ENCODE data around the gene STAMBPL1. TPM values are rescaled to one million over a fixed set of nuclear protein-coding genes. Genes with fewer than 3 reads are reported as not detected.

The STAMBPL1 gene
- polyA plus RNA-seq, 1 of the 3 experiments (the other 2 are of a cell fraction) = 25.1 TPM

DNA sequence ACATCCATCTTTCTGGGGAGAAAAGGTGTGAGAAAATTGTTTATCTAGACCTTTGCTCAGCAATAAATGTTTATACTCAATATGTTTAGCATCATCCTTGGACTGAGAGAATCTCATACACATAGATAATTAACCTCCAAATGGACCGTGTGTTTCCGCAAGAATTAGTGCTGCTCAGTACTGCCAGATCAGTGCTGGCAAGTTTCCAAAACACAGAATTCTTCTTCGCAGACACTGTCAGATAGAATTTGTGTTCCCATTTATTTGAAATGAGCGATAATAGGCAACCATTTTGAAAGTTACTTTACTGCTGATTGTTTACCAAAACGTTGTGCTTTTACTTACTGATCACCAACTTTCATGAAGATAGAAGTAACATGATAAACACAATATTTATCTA is 33.7 kb downstream of the STAMBPL1 start:
- Histone ChIP-seq H3K27ac (ENCODE audit: low read depth in 2 of 2, low read length in 1 of 2) (peak overlapping the region; percentile 14 to 93; a peak in 3 of 4 replicates), H3K9me2 (no peaks in the 10 kb centered on the region), H3K36me3 (replicated peaks in 1 of 2; ENCODE audit: control insufficient read depth in 1 of 2, insufficient read depth in 2 of 2, low read length in 1 of 2) (peaks cover 51 to 56% of the 10 kb centered on the region in 2 experiments), H3K4me2 (no peak overlapping the region), H3K79me2 (ENCODE audit: insufficient read depth) (no peaks in the 10 kb centered on the region), H3K4me1 (ENCODE audit: control insufficient read depth in 1 of 2, insufficient read depth in 2 of 2, low read depth in 1 of 2, low read length in 1 of 2) (peaks cover 10 to 34% of the 10 kb centered on the region in 2 experiments; a peak in 3 of 4 replicates), H3K9me3 (no peaks in the 10 kb centered on the region), H3K9ac (no peak overlapping the region), H4K20me1 (ENCODE audit: insufficient read depth) (no peaks in the 10 kb centered on the region), H3K27me3 (ENCODE audit: insufficient read depth) (no peaks in the 10 kb centered on the region), H3F3A (replicated peaks; ENCODE audit: insufficient read depth) (peaks cover 12% of the 10 kb centered on the region), H3K4me3 (ENCODE audit: low read depth in 2 of 2, low read length in 1 of 2) (no peak overlapping the region), H2AFZ (ENCODE audit: low read depth) (no peak overlapping the region; the same call in 1 of the 2 replicates)
- ChIA-PET POLR2A (no interaction called here), CTCF (interaction anchor here (0.9 kb wide), 1 partner anchor 15 kb away, joined by 3 read pairs; no protein-coding TSS in a partner anchor)
- DNase-seq = peak; percentile 20
- 20% methylated on average over 5 of the region's 5 CpGs for WGBS (ENCODE audit: low lambda C conversion rate)
- no peak for TF ChIP-seq FOSL2 (IDR thresholded peaks at IDR 0.05; ENCODE audit: borderline replicate concordance, low read depth)
- TF ChIP-seq YY1 (IDR thresholded peaks at IDR 0.05; ENCODE audit: low read depth) = peak; percentile 59; the same call in 1 of the 2 replicates
- no peak for TF ChIP-seq FOXJ3 (CRISPR knock-in tag; IDR thresholded peaks at IDR 0.05)
- no peak for TF ChIP-seq FOXM1 (IDR thresholded peaks at IDR 0.05; ENCODE audit: low read depth)
- peak; percentile 30 for TF ChIP-seq CHD2 (IDR thresholded peaks at IDR 0.05; ENCODE audit: low read length, partially characterized antibody)
- peak; percentile 15; the same call in 1 of the 2 replicates for TF ChIP-seq TCF12 (IDR thresholded peaks at IDR 0.05)
- TF ChIP-seq, protein P1, sequence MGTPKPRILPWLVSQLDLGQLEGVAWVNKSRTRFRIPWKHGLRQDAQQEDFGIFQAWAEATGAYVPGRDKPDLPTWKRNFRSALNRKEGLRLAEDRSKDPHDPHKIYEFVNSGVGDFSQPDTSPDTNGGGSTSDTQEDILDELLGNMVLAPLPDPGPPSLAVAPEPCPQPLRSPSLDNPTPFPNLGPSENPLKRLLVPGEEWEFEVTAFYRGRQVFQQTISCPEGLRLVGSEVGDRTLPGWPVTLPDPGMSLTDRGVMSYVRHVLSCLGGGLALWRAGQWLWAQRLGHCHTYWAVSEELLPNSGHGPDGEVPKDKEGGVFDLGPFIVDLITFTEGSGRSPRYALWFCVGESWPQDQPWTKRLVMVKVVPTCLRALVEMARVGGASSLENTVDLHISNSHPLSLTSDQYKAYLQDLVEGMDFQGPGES (IDR thresholded peaks at IDR 0.05; ENCODE audit: low read depth, low read length) = no peak
- no peak for TF ChIP-seq ELF1 (IDR thresholded peaks at IDR 0.05)
- no peak for TF ChIP-seq RXRA (IDR thresholded peaks at IDR 0.05; ENCODE audit: borderline replicate concordance, low read depth)
- TF ChIP-seq TAF1 (IDR thresholded peaks at IDR 0.05; ENCODE audit: borderline replicate concordance, low read depth, low read length) = no peak
- peak in 1 of 2 experiments; percentile 57; a peak in 1 of 4 replicates for TF ChIP-seq EP300 (IDR thresholded peaks at IDR 0.05; ENCODE audit: borderline replicate concordance in 1 of 2, low read depth in 1 of 2, low read length in 1 of 2)
- TF ChIP-seq SIN3A (IDR thresholded peaks at IDR 0.05; ENCODE audit: borderline replicate concordance, low read depth, low read length) = no peak
- TF ChIP-seq NFIC (IDR thresholded peaks at IDR 0.05; ENCODE audit: borderline replicate concordance) = peak; percentile 83
- no peak for TF ChIP-seq EZH2phosphoT487 (IDR thresholded peaks at IDR 0.05; ENCODE audit: borderline replicate concordance, low read depth)
- TF ChIP-seq GATA2 (CRISPR knock-in tag; IDR thresholded peaks at IDR 0.05) = no peak
- TF ChIP-seq MXI1 (IDR thresholded peaks at IDR 0.05; ENCODE audit: low read depth, low read length) = no peak
- no peak for TF ChIP-seq REST (IDR thresholded peaks at IDR 0.05; ENCODE audit: low read depth, low read length)
- TF ChIP-seq SMC3 (IDR thresholded peaks at IDR 0.05; ENCODE audit: low read depth, low read length) = no peak
- TF ChIP-seq NRF1 (IDR thresholded peaks at IDR 0.05; ENCODE audit: low read depth, low read length) = no peak
- peak; percentile 73; the same call in 1 of the 2 replicates for TF ChIP-seq RCOR1 (IDR thresholded peaks at IDR 0.05; ENCODE audit: low read length)
- TF ChIP-seq MEF2A (IDR thresholded peaks at IDR 0.05; ENCODE audit: borderline replicate concordance, low read depth) = no peak
- TF ChIP-seq TEAD4 (IDR thresholded peaks at IDR 0.05; ENCODE audit: borderline replicate concordance, insufficient read depth) = no peak
- TF ChIP-seq CTCF (IDR thresholded peaks at IDR 0.05) = no peak
- TF ChIP-seq GABPA (IDR thresholded peaks at IDR 0.05; ENCODE audit: low read depth) = no peak
- no peak for TF ChIP-seq USF2 (IDR thresholded peaks at IDR 0.05; ENCODE audit: borderline replicate concordance, low read depth, low read length)

All from SK-N-SH (cell line).